HG03342 (cell line): ENCODE measurements around the gene FBXW11.

Source experiments
- ATAC-seq: cut with Tn5 transposase; IDR thresholded peaks from one replicate; pipeline ENCODE4 v1.9.1; 2021; ENCODE audit warnings: mild to moderate bottlenecking, moderate library complexity; ENCODE audit not compliant: unreplicated experiment

The FBXW11 gene

GRCh38 chr5:171872666-171873065 lies 133.8 kb downstream of the FBXW11 start:
- no peak for ATAC-seq

- ATAC-seq, result no peak
Observed at GRCh38 chr5:171871711-171872110, 134.7 kb downstream of the FBXW11 start.

GRCh38 chr5:171869956-171870355 lies 136.5 kb downstream of the FBXW11 start:
- ATAC-seq, result no peak

GRCh38 chr5:171868236-171868635 lies 138.2 kb downstream of the FBXW11 start:
- ATAC-seq, result no peak

- no peak for ATAC-seq
Observed at GRCh38 chr5:171867786-171868185, 138.7 kb downstream of the FBXW11 start.

- no peak for ATAC-seq
Observed at GRCh38 chr5:171865471-171865870, 141.0 kb downstream of the FBXW11 start.

GRCh38 chr5:171863935-171864334 lies 142.5 kb downstream of the FBXW11 start:
- no peak for ATAC-seq

GRCh38 chr5:171862624-171863023 lies 143.8 kb downstream of the FBXW11 start:
- no peak for ATAC-seq

- ATAC-seq, result no peak
Observed at GRCh38 chr5:171861381-171861780, 145.1 kb downstream of the FBXW11 start.

- ATAC-seq, result no peak
Observed at GRCh38 chr5:171858303-171858702, 148.1 kb downstream of the FBXW11 start.

GRCh38 chr5:171857489-171857876 lies 149.0 kb downstream of the FBXW11 start:
- no peak for ATAC-seq

GRCh38 chr5:171855798-171856763 lies 150.4 kb downstream of the FBXW11 start:
- no peak for ATAC-seq

GRCh38 chr5:171855265-171855664 lies 151.2 kb downstream of the FBXW11 start:
- no peak for ATAC-seq

- ATAC-seq, result no peak
Observed at GRCh38 chr5:171852255-171852681, 154.2 kb downstream of the FBXW11 start.

- no peak for ATAC-seq
Observed at GRCh38 chr5:171851251-171851650, 155.2 kb downstream of the FBXW11 start.

GRCh38 chr5:171850324-171850947 lies 156.0 kb downstream of the FBXW11 start:
- ATAC-seq, result no peak

- ATAC-seq, result no peak
Observed at GRCh38 chr5:171849585-171850323, 156.7 kb downstream of the FBXW11 start.

GRCh38 chr5:171848911-171849520 lies 157.4 kb downstream of the FBXW11 start:
- no peak for ATAC-seq

- no peak for ATAC-seq
Observed at GRCh38 chr5:171848486-171848885, 158.0 kb downstream of the FBXW11 start.

- no peak for ATAC-seq
Observed at GRCh38 chr5:171848006-171848405, 158.4 kb downstream of the FBXW11 start.

- no peak for ATAC-seq
Observed at GRCh38 chr5:171847026-171847425, 159.4 kb downstream of the FBXW11 start.
